ENCODE data around the gene CTNNA2. TPM values are rescaled to one million over a fixed set of nuclear protein-coding genes. Genes with fewer than 3 reads are reported as not detected.

The CTNNA2 gene
- total and polyA plus RNA-seq, 8 donors: 0.28 to 5.7 (median 0.44) TPM; not detected in 4

- TF ChIP-seq POLR2AphosphoS5 (IDR thresholded peaks at IDR 0.05) (no peak), CTCF (IDR thresholded peaks at IDR 0.05) (no peak), EP300 (IDR thresholded peaks at IDR 0.05) (no peak)
- no peaks in the 10 kb centered on the region for H3K9me3 ChIP-seq
- no peak for DNase-seq
- no peak overlapping the region for H3K4me3 ChIP-seq
- no peaks in the 10 kb centered on the region for H3K27me3 ChIP-seq
- no peak overlapping the region for H3K27ac ChIP-seq
- no peaks in the 10 kb centered on the region for H3K36me3 ChIP-seq
- intact Hi-C loops (cut with DNase I; ENCODE audit: low total_unique reads): no loop called here
- 69 to 76% (median 74%) methylated on average over 1 of the region's 1 CpG for WGBS, 5 donors
- H3K4me1 ChIP-seq: no peaks in the 10 kb centered on the region
Observed at GRCh38 chr2:79980116-79980515, 467.3 kb downstream of the CTNNA2 start.

- intact Hi-C loops (cut with DNase I; ENCODE audit: low total_unique reads): no loop called here
- no peaks in the 10 kb centered on the region for H3K36me3 ChIP-seq
- H3K27me3 ChIP-seq: no peaks in the 10 kb centered on the region
- WGBS, 5 donors: 65 to 79% (median 76%) methylated on average over 5 of the region's 5 CpGs
- no peak for DNase-seq
- H3K9me3 ChIP-seq: no peaks in the 10 kb centered on the region
- no peak overlapping the region for H3K4me3 ChIP-seq
- H3K4me1 ChIP-seq: no peaks in the 10 kb centered on the region
- no peak overlapping the region for H3K27ac ChIP-seq
- TF ChIP-seq POLR2AphosphoS5 (IDR thresholded peaks at IDR 0.05) (no peak), CTCF (IDR thresholded peaks at IDR 0.05) (no peak), POLR2A (IDR thresholded peaks at IDR 0.05) (no peak), EP300 (IDR thresholded peaks at IDR 0.05) (no peak)
Observed at GRCh38 chr2:79980816-79981215, 468.0 kb downstream of the CTNNA2 start.

- intact Hi-C loops (cut with DNase I; ENCODE audit: low total_unique reads): no loop called here
- Histone ChIP-seq H3K27me3 (no peaks in the 10 kb centered on the region), H3K9me3 (no peaks in the 10 kb centered on the region), H3K4me1 (no peaks in the 10 kb centered on the region), H3K27ac (no peak overlapping the region), H3K4me3 (no peak overlapping the region), H3K36me3 (no peaks in the 10 kb centered on the region)
- no peak for DNase-seq
- WGBS, 5 donors: 67 to 75% (median 73%) methylated on average over 3 of the region's 3 CpGs
- TF ChIP-seq EP300 (IDR thresholded peaks at IDR 0.05): no peak
- TF ChIP-seq POLR2A (IDR thresholded peaks at IDR 0.05): no peak
- TF ChIP-seq POLR2AphosphoS5 (IDR thresholded peaks at IDR 0.05): no peak
Observed at GRCh38 chr2:79981316-79981715, 468.5 kb downstream of the CTNNA2 start.

GRCh38 chr2:79982445-79982844, 469.6 kb downstream of the CTNNA2 start:
- Histone ChIP-seq H3K27me3 (no peaks in the 10 kb centered on the region), H3K9me3 (no peaks in the 10 kb centered on the region), H3K36me3 (no peaks in the 10 kb centered on the region), H3K4me3 (no peak overlapping the region), H3K27ac (no peak overlapping the region), H3K4me1 (no peaks in the 10 kb centered on the region)
- WGBS, 5 donors: 63 to 83% (median 77%) methylated on average over 4 of the region's 4 CpGs
- DNase-seq: no peak
- intact Hi-C loops (cut with DNase I; ENCODE audit: low total_unique reads): no loop called here
- no peak for TF ChIP-seq CTCF (IDR thresholded peaks at IDR 0.05)
- no peak for TF ChIP-seq EP300 (IDR thresholded peaks at IDR 0.05)

- 78 to 84% (median 80%) methylated on average over 1 of the region's 1 CpG for WGBS, 5 donors
Observed at GRCh38 chr2:79984476-79984875, 471.6 kb downstream of the CTNNA2 start.

More at GRCh38 chr2:79984476-79984875, 471.6 kb downstream of the CTNNA2 start:
- H3K4me1 ChIP-seq: no peaks in the 10 kb centered on the region
- H3K27ac ChIP-seq: no peak overlapping the region
- no peak overlapping the region for H3K4me3 ChIP-seq
- DNase-seq: no peak
- intact Hi-C loops (cut with DNase I; ENCODE audit: low total_unique reads): no loop called here
- H3K27me3 ChIP-seq: no peaks in the 10 kb centered on the region
- no peaks in the 10 kb centered on the region for H3K9me3 ChIP-seq
- TF ChIP-seq POLR2A (IDR thresholded peaks at IDR 0.05): no peak
- no peak for TF ChIP-seq CTCF (IDR thresholded peaks at IDR 0.05)
- no peak for TF ChIP-seq EP300 (IDR thresholded peaks at IDR 0.05)
- TF ChIP-seq POLR2AphosphoS5 (IDR thresholded peaks at IDR 0.05): no peak
- H3K36me3 ChIP-seq: no peaks in the 10 kb centered on the region
